Subcutaneous abdominal adipose tissue (tissue), 5 donors: ENCODE data around the gene MFNG.

ENCODE experiments used
- H3K27ac ChIP-seq: one replicate; pipeline ENCODE4 v1.7.0; 2013; ENCODE audit warnings: low read depth, mild to moderate bottlenecking, inconsistent platforms, low read length, moderate library complexity
- H3K27me3 ChIP-seq, 5 donors: one replicate each; pipeline ENCODE4 v1.7.0; 2013; ENCODE audit warnings: low read length in 5 of 5, inconsistent platforms in 1 of 5; ENCODE audit not compliant: control insufficient read depth in 5 of 5, insufficient read depth in 4 of 5
- H3K36me3 ChIP-seq, 5 donors: one replicate each; pipeline ENCODE4 v1.7.0; 2013; ENCODE audit warnings: low read length in 5 of 5; ENCODE audit not compliant: control insufficient read depth in 5 of 5, insufficient read depth in 5 of 5
- H3K4me1 ChIP-seq, 5 donors: one replicate each; pipeline ENCODE4 v1.7.0; 2013; ENCODE audit warnings: low read length in 5 of 5, mild to moderate bottlenecking in 3 of 5, moderate library complexity in 1 of 5; ENCODE audit not compliant: control insufficient read depth in 5 of 5, insufficient read depth in 5 of 5
- H3K4me3 ChIP-seq, 5 donors: one replicate each; pipeline ENCODE4 v1.7.0; 2013; ENCODE audit warnings: low read length in 5 of 5, low read depth in 1 of 5
- H3K9ac ChIP-seq, 5 donors: one replicate each; pipeline ENCODE4 v1.7.0; 2013; ENCODE audit warnings: low read length in 5 of 5, mild to moderate bottlenecking in 4 of 5, moderate library complexity in 3 of 5
- H3K9me3 ChIP-seq, 5 donors: one replicate each; pipeline ENCODE4 v1.7.0; 2013; ENCODE audit warnings: low read length in 5 of 5; ENCODE audit not compliant: control insufficient read depth in 5 of 5
- donor health status: healthy.
- donor health status: healthy.
- donor health status: healthy.
- donor health status: healthy.
- donor health status: healthy.

The MFNG gene

DNA sequence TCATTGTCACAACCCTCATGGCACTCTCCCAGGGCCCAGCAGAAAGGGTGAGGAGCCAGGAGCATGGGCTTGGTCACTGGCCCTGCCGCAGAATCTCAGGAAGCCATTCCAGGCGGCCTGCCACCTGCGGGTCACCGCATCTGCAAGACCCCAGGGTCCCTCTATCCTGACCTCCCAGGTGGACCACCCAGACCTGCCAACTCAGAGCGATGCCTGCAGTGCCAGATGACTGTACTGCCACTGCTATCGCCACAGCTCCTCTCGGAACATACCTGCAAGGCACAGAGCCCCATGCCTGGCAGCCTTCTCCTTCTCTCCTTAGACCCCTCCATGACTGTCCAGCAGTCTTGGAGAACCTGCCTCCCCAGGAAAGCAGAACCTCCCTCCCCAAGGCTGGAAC, 32.5 kb downstream of the MFNG start:
- H3K4me3 ChIP-seq, result no peak overlapping the region
- H3K9ac ChIP-seq, result no peak overlapping the region
- peaks cover 0 to 3% (median 0%) of the 10 kb centered on the region in 5 donors for H3K4me1 ChIP-seq
- H3K27me3 ChIP-seq, result peaks cover 10 to 30% (median 21%) of the 10 kb centered on the region in 5 donors
- H3K27ac ChIP-seq, result no peak overlapping the region
- H3K9me3 ChIP-seq, result peaks cover 0 to 13% (median 2%) of the 10 kb centered on the region in 5 donors
- no peaks in the 10 kb centered on the region for H3K36me3 ChIP-seq

DNA sequence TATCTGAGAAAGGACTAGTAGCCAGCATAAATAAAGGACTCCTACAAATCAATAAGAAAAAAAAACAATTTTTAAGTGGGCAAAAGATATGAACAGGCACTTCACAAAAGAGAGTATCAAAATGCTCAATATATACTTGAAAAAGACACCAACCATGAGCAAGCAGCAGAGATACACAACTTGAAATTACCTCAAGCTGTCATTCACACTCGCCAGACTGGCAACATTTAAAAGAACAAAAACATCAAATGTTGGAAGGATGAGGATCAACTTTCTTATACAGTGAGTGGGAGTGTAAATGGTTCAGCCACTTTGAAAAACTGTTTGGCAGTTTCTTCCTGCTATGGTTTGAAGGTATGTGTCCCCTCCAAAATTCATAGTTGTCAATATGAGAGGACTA, 35.0 kb downstream of the MFNG start:
- Histone ChIP-seq H3K9me3 (peaks cover 0 to 13% (median 2%) of the 10 kb centered on the region in 5 donors), H3K9ac (no peak overlapping the region), H3K36me3 (no peaks in the 10 kb centered on the region), H3K4me3 (no peak overlapping the region), H3K27ac (no peak overlapping the region), H3K4me1 (peaks cover 0 to 3% (median 0%) of the 10 kb centered on the region in 5 donors), H3K27me3 (peaks cover 21 to 32% (median 23%) of the 10 kb centered on the region in 5 donors)

DNA sequence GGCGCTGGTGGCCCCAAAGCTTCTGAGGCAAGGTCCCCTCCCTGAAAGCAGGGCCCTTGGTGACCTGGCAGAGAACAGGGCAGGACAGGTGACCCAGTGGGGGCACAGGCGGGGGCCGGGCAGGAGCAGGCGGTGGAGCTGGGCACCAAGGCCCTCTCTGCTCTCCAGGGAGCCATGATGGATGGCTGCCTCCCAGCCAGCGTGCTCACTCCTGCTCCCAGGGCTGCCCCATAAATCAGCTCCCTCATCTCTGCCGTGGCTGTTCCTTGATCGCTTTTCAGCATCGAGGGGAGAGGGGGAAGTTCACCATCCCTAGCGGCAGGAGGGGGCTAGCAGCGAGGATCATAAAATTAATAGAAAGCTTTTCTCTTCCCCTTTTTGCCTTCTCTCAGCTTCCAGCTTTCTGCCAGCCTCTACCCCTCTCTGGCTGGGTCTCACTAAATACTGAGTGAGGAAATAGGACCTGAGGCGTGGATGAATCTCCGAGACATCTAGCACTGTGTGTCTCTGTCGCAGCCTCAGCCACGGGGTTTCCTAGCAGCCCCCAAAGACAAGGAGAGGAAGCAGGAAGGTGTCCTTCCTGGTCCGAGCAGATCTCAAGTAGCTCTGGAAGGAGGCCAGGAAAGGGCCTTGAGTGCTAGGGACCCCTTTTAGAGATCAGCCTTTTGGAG, 36.7 kb downstream of the MFNG start:
- Histone ChIP-seq H3K4me3 (no peak overlapping the region), H3K36me3 (no peaks in the 10 kb centered on the region), H3K27ac (no peak overlapping the region), H3K9ac (no peak overlapping the region), H3K4me1 (peaks cover 0 to 3% (median 0%) of the 10 kb centered on the region in 5 donors), H3K27me3 (peaks cover 17 to 27% (median 20%) of the 10 kb centered on the region in 5 donors), H3K9me3 (peaks cover 0 to 13% (median 2%) of the 10 kb centered on the region in 5 donors)

DNA sequence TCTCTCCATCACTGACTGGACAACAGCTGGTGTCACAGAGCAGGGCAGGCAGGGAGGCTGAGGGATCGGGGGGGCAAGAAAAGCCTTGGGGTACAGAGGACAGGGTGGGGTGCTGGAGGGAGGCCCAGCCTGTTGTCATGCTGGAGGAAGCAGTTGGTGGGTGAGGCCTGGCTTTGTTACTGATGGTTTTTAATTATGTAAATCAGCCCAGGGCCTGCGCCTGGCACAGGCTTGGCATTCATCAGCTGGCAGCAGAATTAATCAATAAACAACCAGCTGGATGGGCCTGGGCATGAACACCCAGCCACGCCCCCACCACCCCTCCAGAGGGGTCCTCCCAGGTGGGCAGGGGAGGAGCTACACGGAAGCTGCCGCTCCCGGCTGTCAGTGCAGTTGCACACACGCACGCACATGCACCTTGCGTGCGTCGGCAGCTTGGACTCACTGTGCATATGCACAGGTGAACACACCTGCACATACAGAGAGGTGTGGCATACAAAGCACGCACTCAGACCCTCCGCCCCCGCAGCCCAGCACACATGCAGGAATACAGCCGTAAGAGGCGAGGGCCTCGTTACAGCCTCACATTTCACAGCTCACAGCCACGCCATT, 37.6 kb downstream of the MFNG start:
- H3K4me1 ChIP-seq, result peaks cover 0 to 3% (median 0%) of the 10 kb centered on the region in 5 donors
- peaks cover 10 to 24% (median 18%) of the 10 kb centered on the region in 5 donors for H3K27me3 ChIP-seq
- no peak overlapping the region for H3K9ac ChIP-seq
- H3K27ac ChIP-seq, result no peak overlapping the region
- H3K9me3 ChIP-seq, result peaks cover 0 to 9% (median 0%) of the 10 kb centered on the region in 5 donors
- no peaks in the 10 kb centered on the region for H3K36me3 ChIP-seq
- no peak overlapping the region for H3K4me3 ChIP-seq

DNA sequence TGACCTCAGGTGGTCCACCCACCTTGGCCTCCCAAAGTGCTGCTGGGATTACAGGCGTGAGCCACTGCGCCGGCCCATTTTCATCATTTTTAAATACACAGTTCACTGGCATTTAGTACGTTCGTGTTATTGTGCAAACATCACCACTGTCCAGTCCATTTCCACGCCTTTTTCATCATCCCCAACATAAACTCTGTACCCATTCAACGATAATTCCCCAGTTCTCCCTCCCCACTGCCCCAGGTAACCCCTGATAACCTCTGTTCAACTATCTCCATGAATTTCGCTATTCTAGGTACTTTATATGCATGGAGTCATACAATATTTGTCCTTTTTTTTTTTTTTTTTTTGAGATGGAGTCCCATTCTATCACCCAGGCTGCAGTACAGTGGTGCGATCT, 40.7 kb downstream of the MFNG start:
- H3K27me3 ChIP-seq, result peaks cover 12 to 26% (median 22%) of the 10 kb centered on the region in 5 donors
- no peak overlapping the region for H3K4me3 ChIP-seq
- peaks cover 0 to 3% (median 0%) of the 10 kb centered on the region in 5 donors for H3K4me1 ChIP-seq
- H3K9ac ChIP-seq, result no peak overlapping the region
- H3K9me3 ChIP-seq, result peaks cover 0 to 9% (median 9%) of the 10 kb centered on the region in 5 donors
- no peaks in the 10 kb centered on the region for H3K36me3 ChIP-seq
- H3K27ac ChIP-seq, result no peak overlapping the region

DNA sequence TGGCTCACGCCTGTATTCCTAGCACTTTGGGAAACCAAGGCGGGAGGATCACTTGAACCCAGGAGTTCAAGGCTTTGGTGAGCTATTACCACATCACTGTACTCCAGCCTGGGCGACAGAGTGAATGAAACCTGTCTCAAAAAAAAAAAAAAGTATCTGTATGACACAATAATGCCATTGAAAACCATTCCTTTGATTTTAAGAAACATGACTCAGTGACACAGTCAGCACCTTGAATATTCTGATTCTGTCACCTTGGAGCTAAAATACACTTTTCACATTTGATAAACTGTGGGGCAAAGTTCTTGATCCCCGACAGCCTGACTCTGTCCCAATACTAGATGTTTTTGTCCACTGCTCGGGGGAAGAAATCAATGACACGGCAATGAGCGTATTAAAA, 42.2 kb downstream of the MFNG start:
- Histone ChIP-seq H3K27me3 (peaks cover 8 to 23% (median 18%) of the 10 kb centered on the region in 5 donors), H3K9me3 (peaks cover 0 to 13% (median 10%) of the 10 kb centered on the region in 5 donors)

DNA sequence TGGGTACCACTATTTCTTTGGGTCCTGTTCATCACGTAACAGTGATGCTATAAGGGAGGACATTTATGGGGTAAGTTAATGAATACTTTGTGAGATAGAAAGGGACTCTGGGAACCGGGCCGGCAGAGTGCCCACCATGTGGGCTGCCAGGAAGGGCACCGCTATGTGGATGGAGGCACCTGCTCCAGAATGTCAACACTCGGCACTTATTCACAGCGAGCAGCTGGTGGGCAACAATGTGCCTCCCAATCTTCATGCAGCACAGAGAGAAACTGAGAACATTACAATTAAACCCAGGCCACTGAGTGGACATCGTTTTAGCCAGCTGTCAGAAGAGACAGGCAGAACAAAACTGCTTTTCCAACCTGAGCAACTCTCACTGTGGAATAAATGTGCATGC, 43.1 kb downstream of the MFNG start:
- peaks cover 0 to 13% (median 10%) of the 10 kb centered on the region in 5 donors for H3K9me3 ChIP-seq
- no peak overlapping the region for H3K27ac ChIP-seq
- peaks cover 8 to 17% (median 14%) of the 10 kb centered on the region in 5 donors for H3K27me3 ChIP-seq
- no peaks in the 10 kb centered on the region for H3K4me1 ChIP-seq
- no peak overlapping the region for H3K9ac ChIP-seq
- H3K36me3 ChIP-seq, result no peaks in the 10 kb centered on the region
- H3K4me3 ChIP-seq, result no peak overlapping the region

More for the DNA sequence above, 42.2 kb downstream of the MFNG start:
- H3K4me1 ChIP-seq, result no peaks in the 10 kb centered on the region
- H3K27ac ChIP-seq, result no peak overlapping the region
- no peaks in the 10 kb centered on the region for H3K36me3 ChIP-seq
- H3K4me3 ChIP-seq, result no peak overlapping the region
- no peak overlapping the region for H3K9ac ChIP-seq

DNA sequence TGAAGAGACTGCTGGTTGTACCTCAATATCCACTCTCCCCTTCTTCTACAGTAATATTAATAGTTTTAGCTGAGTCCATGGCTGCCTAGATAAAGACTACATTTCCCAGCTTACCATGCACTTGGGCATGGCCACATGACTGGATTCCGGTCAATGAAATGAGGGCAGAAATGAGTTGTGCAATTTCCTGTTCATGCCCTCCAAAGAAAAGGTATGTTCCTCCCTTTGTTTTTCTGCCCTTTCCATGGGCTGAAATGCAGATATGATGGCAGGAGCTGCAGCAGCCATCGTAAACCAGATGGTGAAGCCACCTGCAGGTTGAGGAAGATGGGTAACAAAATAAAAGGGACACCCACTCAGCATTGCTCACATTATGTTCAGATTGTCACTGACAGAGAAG, 43.6 kb downstream of the MFNG start:
- peaks cover 6 to 14% (median 11%) of the 10 kb centered on the region in 5 donors for H3K27me3 ChIP-seq
- H3K4me3 ChIP-seq, result no peak overlapping the region
- H3K9me3 ChIP-seq, result peaks cover 0 to 13% (median 10%) of the 10 kb centered on the region in 5 donors

DNA sequence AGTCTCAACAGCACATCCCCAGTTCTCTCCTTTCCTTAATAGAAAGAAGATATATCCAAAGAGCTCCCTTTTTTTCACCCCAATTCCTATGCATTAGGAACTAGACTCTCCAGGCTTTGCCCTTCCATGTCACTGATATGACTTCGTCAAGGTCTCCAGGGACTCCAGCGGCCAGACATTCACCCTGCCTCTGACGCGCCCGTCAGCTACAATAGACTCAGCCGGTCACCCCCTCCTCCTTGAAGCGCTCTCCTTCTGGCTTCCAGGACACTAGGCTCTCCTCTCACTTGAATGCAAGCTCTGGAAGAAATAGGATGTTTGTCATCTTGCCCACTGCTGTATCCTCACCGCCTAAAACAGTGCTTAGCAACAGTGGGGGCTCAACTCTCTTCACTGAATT, 44.0 kb downstream of the MFNG start:
- Histone ChIP-seq H3K36me3 (no peaks in the 10 kb centered on the region), H3K4me3 (no peak overlapping the region), H3K9me3 (peaks cover 0 to 13% (median 10%) of the 10 kb centered on the region in 5 donors), H3K4me1 (no peaks in the 10 kb centered on the region), H3K27me3 (peaks cover 5 to 11% (median 9%) of the 10 kb centered on the region in 5 donors), H3K9ac (no peak overlapping the region), H3K27ac (no peak overlapping the region)

More for the DNA sequence above, 43.6 kb downstream of the MFNG start:
- Histone ChIP-seq H3K4me1 (no peaks in the 10 kb centered on the region), H3K36me3 (no peaks in the 10 kb centered on the region), H3K9ac (no peak overlapping the region), H3K27ac (no peak overlapping the region)

DNA sequence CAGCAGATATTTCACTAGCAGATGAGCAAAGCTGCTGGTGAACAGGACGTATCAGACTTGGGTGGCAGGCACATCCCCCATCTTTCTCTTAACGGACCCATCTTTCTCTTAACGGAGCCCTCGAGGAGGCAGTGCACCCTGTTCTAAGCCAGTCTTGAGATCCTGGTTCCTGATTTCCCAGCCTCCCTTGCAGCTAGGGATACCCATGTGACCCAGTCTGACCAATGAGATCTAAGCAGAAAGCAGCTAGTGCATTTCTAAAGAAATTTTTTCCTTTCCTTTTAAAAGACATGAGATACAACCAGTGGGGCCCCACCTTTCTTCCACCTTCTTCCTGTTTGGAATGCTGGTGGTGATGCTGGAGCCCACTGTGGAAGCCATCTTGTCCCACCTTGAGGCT, 45.3 kb downstream of the MFNG start:
- no peak overlapping the region for H3K9ac ChIP-seq
- no peaks in the 10 kb centered on the region for H3K36me3 ChIP-seq

More for the DNA sequence above, 45.3 kb downstream of the MFNG start:
- peaks cover 0 to 13% (median 10%) of the 10 kb centered on the region in 5 donors for H3K9me3 ChIP-seq
- no peak overlapping the region for H3K4me3 ChIP-seq
- H3K27me3 ChIP-seq, result peaks cover 5 to 13% (median 9%) of the 10 kb centered on the region in 5 donors
- H3K27ac ChIP-seq, result no peak overlapping the region
- H3K4me1 ChIP-seq, result no peaks in the 10 kb centered on the region
